ENCODE data around the gene KLK5. TPM values are rescaled to one million over a fixed set of nuclear protein-coding genes. Genes with fewer than 3 reads are reported as not detected.

The KLK5 gene, protein sequence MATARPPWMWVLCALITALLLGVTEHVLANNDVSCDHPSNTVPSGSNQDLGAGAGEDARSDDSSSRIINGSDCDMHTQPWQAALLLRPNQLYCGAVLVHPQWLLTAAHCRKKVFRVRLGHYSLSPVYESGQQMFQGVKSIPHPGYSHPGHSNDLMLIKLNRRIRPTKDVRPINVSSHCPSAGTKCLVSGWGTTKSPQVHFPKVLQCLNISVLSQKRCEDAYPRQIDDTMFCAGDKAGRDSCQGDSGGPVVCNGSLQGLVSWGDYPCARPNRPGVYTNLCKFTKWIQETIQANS
- total RNA-seq = not detected

GRCh38 chr19:50952910-50953309, at the start of gene KLK5:
Gene KLK5 (minus strand): TSS chr19:50953038. CDS start chr19:50952657, 381 bp downstream.

DNA sequence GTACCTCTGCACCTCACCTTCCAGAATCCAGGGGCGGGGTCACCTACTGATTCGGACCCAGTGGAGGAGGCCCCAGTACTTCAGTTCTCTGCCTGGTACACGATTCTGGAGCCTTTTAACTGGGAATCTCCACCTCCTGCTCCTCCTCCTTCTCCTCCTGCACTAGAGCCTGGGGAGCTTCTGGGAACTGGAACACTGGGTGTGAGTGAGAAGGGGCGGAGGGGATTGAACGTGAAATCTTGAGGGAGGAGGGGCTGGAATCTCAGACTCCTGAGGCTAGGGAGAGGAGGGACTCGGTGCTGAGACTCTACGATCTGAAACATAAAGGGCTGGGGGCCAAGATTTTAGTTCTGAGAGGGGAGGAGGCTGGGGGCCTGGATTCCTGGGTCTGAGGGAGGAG, 48.7 kb upstream of the KLK5 start, which contains the start of gene KLK8:
TSS of gene KLK8 (minus strand) at position 90 of the 400 bp plus-strand sequence. CDS start 437 bp downstream, outside the sequence.

GRCh38 chr19:50983625-50984292, 30.9 kb upstream of the KLK5 start, which contains the start of gene KLK7:
Gene KLK7 (minus strand): TSS chr19:50983917. CDS start chr19:50982399, 1,518 bp downstream.

GRCh38 chr19:50969413-50969760, 16.5 kb upstream of the KLK5 start, which contains the start of gene KLK6:
Gene KLK6 (minus strand): TSS chr19:50969591. CDS start chr19:50968104, 1,487 bp downstream.

GRCh38 chr19:50911206-50912101, 41.4 kb downstream of the KLK5 start, which contains the start of gene KLK4:
Gene KLK4 (minus strand): TSS chr19:50911395. CDS start chr19:50910738, 657 bp downstream.

Other genes starting within 250 kb of the KLK5 start
- under 1 TPM in 1 of 2 donors, not detected in 1; 0.67 TPM for gene SHANK1, start 233.2 kb downstream of the KLK5 start, total RNA-seq
- gene CLEC11A, start 229.7 kb downstream of the KLK5 start, total RNA-seq = 10 to 100 TPM in 1 of 2 donors, 1 to 10 TPM in 1; 5.5 to 25.0 TPM
- not detected for gene GPR32, start 182.6 kb downstream of the KLK5 start, total RNA-seq
- not detected for gene ACP4, start 162.6 kb downstream of the KLK5 start, total RNA-seq
- under 1 TPM in 1 of 2 donors, not detected in 1; under 0.01 TPM for gene KLK1, start 129.3 kb downstream of the KLK5 start, total RNA-seq
- not detected for gene KLK15, start 119.5 kb downstream of the KLK5 start, total RNA-seq
- not detected for gene KLK3, start 98.1 kb downstream of the KLK5 start, total RNA-seq
- not detected for gene KLK2, start 79.6 kb downstream of the KLK5 start, total RNA-seq
- not detected for gene KLK4, start 41.6 kb downstream of the KLK5 start, total RNA-seq
- gene KLK6, start 16.6 kb upstream of the KLK5 start, total RNA-seq = not detected
- not detected for gene KLK7, start 30.9 kb upstream of the KLK5 start, total RNA-seq
- gene KLK8, start 48.6 kb upstream of the KLK5 start, total RNA-seq = not detected
- gene KLK10, start 66.7 kb upstream of the KLK5 start, total RNA-seq = under 1 TPM in 1 of 2 donors, not detected in 1; 0.69 TPM
- gene KLK11, start 73.6 kb upstream of the KLK5 start, total RNA-seq = not detected
- gene KLK12, start 82.0 kb upstream of the KLK5 start, total RNA-seq = not detected
- gene KLK13, start 112.1 kb upstream of the KLK5 start, total RNA-seq = not detected
- gene KLK14, start 129.8 kb upstream of the KLK5 start, total RNA-seq = under 1 TPM in 1 of 2 donors, not detected in 1; 0.33 TPM
- gene CTU1, start 155.4 kb upstream of the KLK5 start, total RNA-seq = 1 to 10 TPM; 5.5 to 8.0 TPM
- gene SIGLEC9, start 171.9 kb upstream of the KLK5 start, total RNA-seq = not detected
- not detected for gene SIGLEC7, start 189.3 kb upstream of the KLK5 start, total RNA-seq

Data from melanocyte of skin (primary cell).